ENCODE data around the gene GNAZ.

GNAZ gene

GRCh38 chr22:23161029-23161428 is 90.7 kb downstream of the GNAZ start:
- no peak for DNase-seq

- DNase-seq, result no peak
Observed at GRCh38 chr22:23161574-23161973, 91.3 kb downstream of the GNAZ start.

GRCh38 chr22:23163665-23164064 is 93.3 kb downstream of the GNAZ start:
- no peak for DNase-seq

- no peak for DNase-seq
Observed at GRCh38 chr22:23164091-23164490, 93.8 kb downstream of the GNAZ start.

- no peak for DNase-seq
Observed at GRCh38 chr22:23166042-23166831, 95.9 kb downstream of the GNAZ start.

GRCh38 chr22:23166841-23167616 is 96.7 kb downstream of the GNAZ start:
- no peak for DNase-seq

- no peak for DNase-seq
Observed at GRCh38 chr22:23168391-23169042, 98.2 kb downstream of the GNAZ start.

GRCh38 chr22:23169043-23169406 is 98.7 kb downstream of the GNAZ start:
- DNase-seq, result no peak

All from EL (cell line).